ENCODE data around the gene KIF17. TPM values are rescaled to one million over a fixed set of nuclear protein-coding genes. Genes with fewer than 3 reads are reported as not detected.

The KIF17 gene
- total RNA-seq (2022; extraction: Qiagen RNA extraction) = 1.8 to 2.7 TPM (median 2.4 TPM) in 5 replicates

DNA sequence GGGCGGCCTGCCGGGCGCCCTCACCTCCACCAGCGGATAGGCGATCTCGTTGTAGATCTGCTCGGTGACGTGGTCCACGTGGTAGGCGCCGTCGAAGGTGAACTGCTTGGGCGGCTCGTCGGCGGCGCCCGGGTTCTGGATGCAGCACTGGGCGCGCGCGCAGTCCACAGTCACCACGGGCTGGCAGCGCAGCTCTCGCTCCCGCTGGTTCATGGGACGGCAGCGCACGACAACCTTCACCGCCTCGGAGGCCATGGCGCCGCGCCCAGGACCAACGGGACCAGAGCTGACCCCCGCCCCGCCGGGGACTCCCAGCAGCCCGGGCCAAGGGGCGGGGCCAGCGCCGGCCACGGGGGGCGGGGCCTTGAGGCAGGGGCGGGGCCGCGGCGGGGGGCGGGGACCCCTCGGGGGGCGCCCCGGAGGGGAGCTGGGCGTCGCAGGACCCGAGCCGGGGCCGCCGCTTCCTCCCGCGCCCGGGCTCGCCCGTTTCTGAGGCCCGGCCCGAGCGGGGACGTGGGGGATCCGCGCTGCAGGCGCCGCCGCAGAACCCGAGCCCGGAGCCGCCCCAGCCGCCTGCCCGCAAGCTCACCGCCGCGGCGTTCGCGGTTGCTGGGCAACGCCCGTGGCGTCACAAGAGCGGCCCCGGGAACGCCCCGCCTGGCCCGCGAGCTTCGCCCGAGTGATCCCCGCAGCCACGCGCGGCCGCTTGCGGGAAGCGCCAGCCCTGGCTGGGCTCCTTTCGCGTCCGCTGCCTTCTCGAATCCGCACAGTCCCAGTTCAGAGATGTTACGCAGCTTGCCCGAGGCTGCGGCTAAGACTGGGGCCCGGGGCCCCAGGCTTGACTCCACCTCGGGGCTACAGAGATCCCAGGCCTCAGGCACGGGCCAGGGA is at the start of gene KIF17:
Gene KIF17 (minus strand): TSS at position 556 of the 891 bp plus-strand sequence. CDS start 301 bp downstream, at position 255.

DNA sequence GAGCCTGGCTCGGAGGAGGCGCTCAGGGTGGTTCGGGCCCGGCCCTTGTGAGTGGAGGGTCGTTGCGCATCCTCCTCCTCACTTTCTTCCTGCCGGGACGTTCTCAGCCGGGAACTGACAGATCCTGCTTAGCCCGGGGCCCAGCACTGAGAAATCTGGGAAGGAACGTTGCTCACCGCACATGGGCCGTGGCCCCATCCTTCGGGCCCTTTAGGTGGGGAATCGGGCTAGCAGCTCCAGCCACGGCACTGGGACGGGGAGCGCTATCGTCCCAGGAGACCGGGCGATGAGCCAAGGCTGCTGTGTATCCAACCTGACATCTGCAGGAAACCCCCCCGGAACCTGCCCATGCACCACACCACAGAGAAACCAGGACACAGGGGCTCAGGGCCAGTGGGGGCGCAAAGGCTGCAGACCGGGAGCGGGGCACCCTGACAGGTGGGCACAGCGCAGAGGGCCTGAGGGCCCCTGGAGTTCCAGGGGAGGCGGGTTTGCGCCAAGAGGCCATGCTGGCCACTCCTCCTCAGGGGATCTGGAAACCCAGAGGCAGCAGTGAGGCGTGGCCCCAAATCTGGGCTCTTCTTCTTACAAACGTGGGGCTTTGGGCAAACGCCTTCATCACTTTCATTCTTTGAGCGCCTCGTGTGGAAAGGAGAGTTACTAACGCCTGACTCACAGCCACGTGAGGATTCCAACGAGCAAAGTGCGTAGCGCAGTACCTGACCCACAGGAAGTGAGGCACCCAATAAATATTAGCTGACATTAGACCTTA is 15.0 kb upstream of the KIF17 start, which contains the start of gene SH2D5:
Gene SH2D5 (minus strand): TSS at position 116 of the 772 bp plus-strand sequence. CDS start 4,659 bp downstream, outside the sequence.

DNA sequence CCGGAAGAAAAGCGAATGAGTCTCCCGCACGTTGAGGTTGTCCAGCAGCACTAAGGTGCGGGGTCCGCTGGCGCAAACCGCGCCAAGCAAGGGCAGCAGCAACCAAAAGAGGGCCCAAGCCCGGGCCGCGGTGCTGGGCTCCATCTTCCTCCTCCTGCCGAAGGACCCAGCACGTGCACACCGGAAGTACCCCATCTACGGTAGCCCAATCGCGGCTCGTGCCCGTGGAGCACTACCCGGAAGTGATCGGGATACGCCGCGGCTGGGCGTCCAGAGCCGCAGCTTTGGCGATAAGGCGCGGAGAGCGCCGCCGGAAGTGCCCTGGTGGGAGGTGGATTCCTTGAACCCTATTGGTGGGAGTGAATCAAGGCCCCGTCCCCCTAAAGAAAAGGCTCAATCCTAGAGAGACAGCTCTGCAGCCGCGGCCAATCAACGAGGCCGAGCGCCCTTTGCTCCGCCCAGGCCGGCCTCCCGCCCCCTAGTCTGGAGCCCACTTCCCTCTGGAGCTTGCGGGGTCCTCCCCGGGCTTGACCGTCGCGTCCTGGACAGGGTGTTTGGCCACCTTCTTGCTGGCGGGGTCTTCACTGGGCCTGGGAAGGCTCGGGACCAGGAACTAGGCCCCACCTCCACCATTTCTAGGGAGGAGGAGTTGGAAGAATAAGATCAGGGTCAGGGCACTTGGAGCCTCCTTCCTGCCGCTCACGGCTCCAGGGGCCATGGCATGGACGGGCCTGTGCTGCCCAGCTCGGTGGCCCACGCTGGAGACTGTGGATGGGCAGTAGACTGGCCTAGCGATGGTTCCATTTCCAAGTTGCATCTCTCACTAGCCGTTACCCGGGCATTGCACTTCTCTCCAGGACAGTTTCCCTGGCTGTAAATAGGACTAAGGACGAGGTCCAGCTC is 56.3 kb downstream of the KIF17 start, which contains the start of gene DDOST:
Gene DDOST (minus strand): TSS at position 163 of the 903 bp plus-strand sequence. CDS start 19 bp downstream, at position 144.

DNA sequence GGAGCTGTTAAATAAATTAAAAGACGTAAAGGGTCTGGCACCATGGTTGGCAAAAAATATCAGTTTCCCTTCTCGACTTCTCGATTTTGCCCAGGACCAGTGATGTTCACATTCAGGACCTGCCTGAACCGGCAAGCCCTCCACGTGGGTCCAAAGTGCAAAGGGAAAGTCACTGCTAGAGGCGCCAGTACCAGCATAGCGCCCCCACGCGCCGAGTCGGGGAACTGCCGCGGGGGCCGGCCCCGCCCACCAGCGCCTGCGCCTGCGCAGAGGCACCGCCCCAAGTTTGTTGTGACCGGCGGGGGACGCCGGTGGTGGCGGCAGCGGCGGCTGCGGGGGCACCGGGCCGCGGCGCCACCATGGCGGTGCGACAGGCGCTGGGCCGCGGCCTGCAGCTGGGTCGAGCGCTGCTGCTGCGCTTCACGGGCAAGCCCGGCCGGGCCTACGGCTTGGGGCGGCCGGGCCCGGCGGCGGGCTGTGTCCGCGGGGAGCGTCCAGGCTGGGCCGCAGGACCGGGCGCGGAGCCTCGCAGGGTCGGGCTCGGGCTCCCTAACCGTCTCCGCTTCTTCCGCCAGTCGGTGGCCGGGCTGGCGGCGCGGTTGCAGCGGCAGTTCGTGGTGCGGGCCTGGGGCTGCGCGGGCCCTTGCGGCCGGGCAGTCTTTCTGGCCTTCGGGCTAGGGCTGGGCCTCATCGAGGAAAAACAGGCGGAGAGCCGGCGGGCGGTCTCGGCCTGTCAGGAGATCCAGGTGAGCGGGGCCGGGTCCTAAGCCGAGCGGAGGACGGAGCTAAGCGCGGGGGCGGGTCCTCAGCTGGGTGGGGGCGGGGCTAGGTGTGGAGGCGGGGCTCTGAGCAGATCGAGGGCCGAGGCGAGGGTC is 84.4 kb downstream of the KIF17 start, which contains the start of gene PINK1:
Gene PINK1 (plus strand): TSS at position 269 of the 875 bp plus-strand sequence. CDS start 91 bp downstream, at position 360.

Other genes with a start within 250 kb of the KIF17 start
- 58.6 to 71.5 TPM (median 66.4 TPM) in 5 replicates for gene CAMK2N1, start 231.8 kb downstream of the KIF17 start, total RNA-seq (2022; extraction: Qiagen RNA extraction)
- gene MUL1, start 209.9 kb downstream of the KIF17 start, total RNA-seq (2022; extraction: Qiagen RNA extraction) = 39.8 to 44.8 TPM (median 44.0 TPM) in 5 replicates
- gene FAM43B, start 165.4 kb downstream of the KIF17 start, total RNA-seq (2022; extraction: Qiagen RNA extraction) = 2.7 to 4.5 TPM (median 3.6 TPM) in 5 replicates
- 28.7 to 43.5 TPM (median 33.9 TPM) in 5 replicates for gene CDA, start 128.9 kb downstream of the KIF17 start, total RNA-seq (2022; extraction: Qiagen RNA extraction)
- 25.5 to 33.7 TPM (median 29.5 TPM) in 5 replicates for gene PINK1, start 84.5 kb downstream of the KIF17 start, total RNA-seq (2022; extraction: Qiagen RNA extraction)
- 180 to 210 TPM (median 206 TPM) in 5 replicates for gene DDOST, start 56.6 kb downstream of the KIF17 start, total RNA-seq (2022; extraction: Qiagen RNA extraction)
- 10.3 to 15.2 TPM (median 12.6 TPM) in 5 replicates for gene SH2D5, start 14.7 kb upstream of the KIF17 start, total RNA-seq (2022; extraction: Qiagen RNA extraction)
- gene HP1BP3, start 69.3 kb upstream of the KIF17 start, total RNA-seq (2022; extraction: Qiagen RNA extraction) = 102 to 141 TPM (median 132 TPM) in 5 replicates